Ascending aorta (tissue), 2 donors: Measurements from ENCODE around the gene STRBP. TPM values are rescaled to one million over a fixed set of nuclear protein-coding genes. Genes with fewer than 3 reads are reported as not detected.

ENCODE experiments used
- DNase-seq, 2 donors: peaks; one replicate each; pipeline ENCODE4 v3.0.0-alpha.2; 2019; ENCODE audit warnings: low spot score in 2 of 2
- H3K27ac ChIP-seq, 2 donors: fragments of 200-600 bp; sonication (generic); one replicate each; pipeline ENCODE4 v1.5.1; 2016 to 2017; ENCODE audit warnings: mild to moderate bottlenecking in 1 of 2
- H3K27me3 ChIP-seq: fragments of 200-600 bp; sonication (generic); one replicate; pipeline ENCODE4 v1.5.1; 2017
- H3K36me3 ChIP-seq, 2 donors: fragments of 200-600 bp; sonication (generic); one replicate each; pipeline ENCODE4 v1.5.1; 2016
- H3K4me1 ChIP-seq, 2 donors: fragments of 200-600 bp; sonication (generic); one replicate each; pipeline ENCODE4 v1.5.1; 2016 to 2017; ENCODE audit warnings: mild to moderate bottlenecking in 1 of 2
- H3K4me3 ChIP-seq, 2 donors: fragments of 200-600 bp; sonication (generic); one replicate each; pipeline ENCODE4 v1.5.1; 2016 to 2017; ENCODE audit warnings: mild to moderate bottlenecking in 1 of 2
- H3K9me3 ChIP-seq, 2 donors: fragments of 200-600 bp; sonication (generic); one replicate each; pipeline ENCODE4 v1.5.1; 2016
- CTCF ChIP-seq, 3 experiments: fragments of 200-600 bp in 2 of 3; fragments of 450-650 bp in 1 of 3; sonication (generic) in 2 of 3; IDR thresholded peaks; one replicate each; pipeline ENCODE4 v1.5.1; 2016 to 2019; ENCODE audit warnings: antibody characterized with exemption in 3 of 3, mild to moderate bottlenecking in 1 of 3, moderate library complexity in 1 of 3
- intact Hi-C: fragments of 100-400 bp; cut with DNase I; formaldehyde crosslinking; loops from one replicate; pipeline ENCODE4 v1.15.1; 2023
- total RNA-seq: library from RNA; depleted of rRNA; stranded (reverse); fragments of >200 nt; gene quantifications from one replicate; pipeline ENCODE4 v1.1.0, GENCODE V29; 2016

Gene STRBP
- total RNA-seq, 1 donor from 2014 or later, result 0.43 TPM

- no peak overlapping the region for H3K4me3 ChIP-seq
- no peaks in the 10 kb centered on the region for H3K27me3 ChIP-seq
- H3K27ac ChIP-seq, result no peak overlapping the region
- H3K9me3 ChIP-seq, result no peaks in the 10 kb centered on the region
- no peaks in the 10 kb centered on the region for H3K36me3 ChIP-seq
- intact Hi-C loops, result no loop called here
- no peak for TF ChIP-seq CTCF (IDR thresholded peaks at IDR 0.05)
- H3K4me1 ChIP-seq, result peaks cover 0 to 5% of the 10 kb centered on the region in 2 donors
- no peak for DNase-seq
Observed at GRCh38 chr9:123263227-123263626, 5.2 kb downstream of the STRBP start.

- H3K36me3 ChIP-seq, result no peaks in the 10 kb centered on the region
- no peak for TF ChIP-seq CTCF (IDR thresholded peaks at IDR 0.05)
- no peaks in the 10 kb centered on the region for H3K9me3 ChIP-seq
- H3K4me3 ChIP-seq, result no peak overlapping the region
- DNase-seq, result no peak
- H3K4me1 ChIP-seq, result peaks cover 0 to 1% of the 10 kb centered on the region in 2 donors
- H3K27ac ChIP-seq, result no peak overlapping the region
- intact Hi-C loops, result no loop called here
- H3K27me3 ChIP-seq, result no peaks in the 10 kb centered on the region
Observed at GRCh38 chr9:123262338-123262737, 6.0 kb downstream of the STRBP start.

- Histone ChIP-seq H3K36me3 (no peaks in the 10 kb centered on the region), H3K27ac (no peak overlapping the region), H3K27me3 (no peaks in the 10 kb centered on the region), H3K4me1 (no peaks in the 10 kb centered on the region), H3K9me3 (no peaks in the 10 kb centered on the region), H3K4me3 (no peak overlapping the region)
- no peak for DNase-seq
- intact Hi-C loops, result no loop called here
- no peak for TF ChIP-seq CTCF (IDR thresholded peaks at IDR 0.05)
Observed at GRCh38 chr9:123261006-123261677, 7.2 kb downstream of the STRBP start.

- no peaks in the 10 kb centered on the region for H3K36me3 ChIP-seq
- no peaks in the 10 kb centered on the region for H3K9me3 ChIP-seq
- intact Hi-C loops, result no loop called here
- no peaks in the 10 kb centered on the region for H3K4me1 ChIP-seq
- DNase-seq, result no peak
- H3K27ac ChIP-seq, result no peak overlapping the region
- H3K27me3 ChIP-seq, result no peaks in the 10 kb centered on the region
- H3K4me3 ChIP-seq, result no peak overlapping the region
- TF ChIP-seq CTCF (IDR thresholded peaks at IDR 0.05), result no peak
Observed at GRCh38 chr9:123260340-123260739, 8.0 kb downstream of the STRBP start.

- Histone ChIP-seq H3K27me3 (no peaks in the 10 kb centered on the region), H3K9me3 (no peaks in the 10 kb centered on the region), H3K4me3 (no peak overlapping the region), H3K4me1 (no peaks in the 10 kb centered on the region), H3K36me3 (no peaks in the 10 kb centered on the region), H3K27ac (no peak overlapping the region)
- intact Hi-C loops, result no loop called here
- TF ChIP-seq CTCF (IDR thresholded peaks at IDR 0.05), result no peak
- no peak for DNase-seq
Observed at GRCh38 chr9:123257276-123257675, 11.1 kb downstream of the STRBP start.

GRCh38 chr9:123255718-123256117 lies 12.7 kb downstream of the STRBP start:
- H3K9me3 ChIP-seq, result no peaks in the 10 kb centered on the region
- no peak for DNase-seq
- intact Hi-C loops, result no loop called here
- no peak overlapping the region for H3K4me3 ChIP-seq
- no peaks in the 10 kb centered on the region for H3K36me3 ChIP-seq
- H3K27me3 ChIP-seq, result no peaks in the 10 kb centered on the region
- no peak for TF ChIP-seq CTCF (IDR thresholded peaks at IDR 0.05)
- no peak overlapping the region for H3K27ac ChIP-seq
- no peaks in the 10 kb centered on the region for H3K4me1 ChIP-seq
